Prostate gland (tissue), 2 donors: Measurements from ENCODE around the gene KCNK5. TPM values are rescaled to one million over a fixed set of nuclear protein-coding genes. Genes with fewer than 3 reads are reported as not detected.

Source experiments
- DNase-seq: peaks from one replicate; pipeline ENCODE4 v3.0.0-alpha.2; 2019; ENCODE audit warnings: low spot score
- H3K27ac ChIP-seq, 2 donors: fragments of 200-600 bp; sonication (generic); 2 replicates each; pipeline ENCODE4 v1.5.1; 2017 to 2019
- H3K27me3 ChIP-seq: fragments of 200-600 bp; sonication (generic); replicated peaks from 2 replicates; pipeline ENCODE4 v1.5.1; 2019; ENCODE audit not compliant: insufficient read depth
- H3K36me3 ChIP-seq, 2 donors: fragments of 200-600 bp; sonication (generic); 1 replicate in 1 of 2; 2 replicates in 1 of 2; pipeline versions ENCODE4 v1.5.1 to v1.8.1; 2017 to 2019
- H3K4me1 ChIP-seq: fragments of 200-600 bp; sonication (generic); replicated peaks from 2 replicates; pipeline ENCODE4 v1.5.1; 2019
- H3K4me3 ChIP-seq, 2 donors: fragments of 200-600 bp; sonication (generic); 2 replicates each; pipeline ENCODE4 v1.5.1; 2017 to 2019
- H3K9me3 ChIP-seq: fragments of 200-600 bp; sonication (generic); 2 replicates; pipeline ENCODE4 v1.5.1; 2017
- CTCF ChIP-seq, 4 experiments: fragments of 200-600 bp in 2 of 4; fragments of 450-650 bp in 2 of 4; sonication (generic) in 2 of 4; IDR thresholded peaks; 1 replicate in 3 of 4; 2 replicates in 1 of 4; pipeline ENCODE4 v1.5.1; 2016 to 2019; ENCODE audit warnings: antibody characterized with exemption in 4 of 4, mild to moderate bottlenecking in 2 of 4, moderate library complexity in 2 of 4
- POLR2A ChIP-seq: fragments of 450-650 bp; IDR thresholded peaks from one replicate; pipeline ENCODE4 v1.6.1; 2016; ENCODE audit warnings: antibody characterized with exemption, mild to moderate bottlenecking
- POLR2AphosphoS5 ChIP-seq: sonication (generic); formaldehyde crosslinking; IDR thresholded peaks from one replicate; pipeline ENCODE4 v1.6.1; 2017; ENCODE audit warnings: antibody characterized with exemption
- WGBS: methylation state at CpG from one replicate; pipeline ENCODE4 v1.1.5; 2018; 5-methylcytosine and 5-hydroxymethylcytosine counted together
- intact Hi-C: fragments of 100-400 bp; cut with DNase I; formaldehyde crosslinking; loops from one replicate; pipeline ENCODE4 v1.14.2; 2022
- total RNA-seq, 2 donors: library from RNA; depleted of rRNA; stranded (reverse); fragments of >200 nt; gene quantifications; one replicate each; pipeline ENCODE4 v1.1.0, GENCODE V29; 2016

KCNK5 gene
- total RNA-seq, result 1 to 10 TPM; 1.8 to 2.7 TPM

GRCh38 chr6:39228992-39229767 lies at the start of gene KCNK5:
KCNK5 (minus strand) TSS chr6:39229475; CDS start chr6:39229111, 364 bp downstream.
- peak; percentile 53 for DNase-seq
- Histone ChIP-seq H3K9me3 (no peaks in the 10 kb centered on the region), H3K4me3 (peak within 1 kb of the TSS; percentile 28 to 31), H3K27ac (no peak within 1 kb of the TSS), H3K36me3 (no peaks in the 10 kb centered on the region), H3K27me3 (peaks cover 4% of the 10 kb centered on the region), H3K4me1 (no peaks in the 10 kb centered on the region)
- WGBS, result 2% methylated on average over 40 of the region's 73 CpGs
- TF ChIP-seq POLR2A (peak; percentile 59), POLR2AphosphoS5 (peak; percentile 36), CTCF (IDR thresholded peaks at IDR 0.05) (peak in 2 of 4 experiments; percentile 49 to 77)
- intact Hi-C loops, result no loop called here

DNA sequence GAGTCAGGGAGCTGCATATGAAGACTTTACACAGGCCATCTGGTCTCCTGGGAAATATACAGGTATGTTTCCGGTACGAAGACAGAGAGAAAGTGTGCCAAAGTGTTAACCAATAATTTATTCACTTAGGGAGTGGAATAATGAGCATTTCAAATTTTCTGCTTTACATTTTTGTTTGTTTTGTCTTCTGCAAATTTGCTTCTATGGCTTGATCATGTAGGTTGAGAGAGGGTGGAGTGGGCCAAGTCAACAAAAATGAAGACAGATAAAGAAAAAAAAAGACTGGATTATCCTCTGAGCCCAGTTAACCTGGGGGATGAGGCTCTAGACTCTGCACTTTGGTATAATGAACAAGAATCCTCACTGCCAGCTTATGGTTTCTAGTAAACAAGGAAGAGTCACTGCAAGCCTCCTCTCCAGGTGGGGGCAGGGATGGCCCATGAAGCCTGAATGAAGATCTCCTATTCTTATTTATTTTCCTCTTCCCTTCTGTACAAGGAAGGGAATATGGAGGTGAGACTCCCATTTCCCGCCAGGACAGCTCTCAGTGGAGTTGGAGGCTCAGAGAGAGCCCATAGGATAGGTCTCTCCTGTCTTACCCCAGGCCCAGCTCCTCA lies 47.2 kb upstream of the KCNK5 start:
- Histone ChIP-seq H3K36me3 (no peaks in the 10 kb centered on the region), H3K9me3 (no peaks in the 10 kb centered on the region), H3K4me1 (no peaks in the 10 kb centered on the region), H3K27ac (no peak overlapping the region), H3K27me3 (no peaks in the 10 kb centered on the region), H3K4me3 (no peak overlapping the region)
- 83% methylated on average over 3 of the region's 3 CpGs for WGBS
- no peak for DNase-seq
- TF ChIP-seq CTCF (IDR thresholded peaks at IDR 0.05) (no peak), POLR2AphosphoS5 (no peak), POLR2A (no peak)
- intact Hi-C loops, result no loop called here

DNA sequence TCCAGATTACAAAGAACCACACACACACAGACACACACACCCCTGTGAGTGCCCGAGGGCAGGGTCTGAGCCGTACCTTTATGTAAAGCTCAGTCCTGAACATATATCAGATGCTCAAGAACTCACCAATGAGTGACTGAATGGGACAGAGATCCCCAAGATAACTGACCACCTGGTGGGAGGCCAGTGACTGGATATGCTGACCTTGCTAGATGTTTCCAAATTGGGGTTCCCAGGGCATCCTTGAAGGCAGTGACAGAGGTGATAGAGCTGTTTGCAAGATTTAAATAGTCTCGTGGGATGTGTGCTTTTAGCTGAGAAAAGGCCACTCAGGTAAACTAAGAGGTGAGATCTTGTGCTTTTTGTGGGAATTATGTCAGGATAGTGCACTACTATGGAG lies 45.6 kb upstream of the KCNK5 start:
- 80% methylated on average over 3 of the region's 3 CpGs for WGBS
- no peak for DNase-seq
- H3K4me1 ChIP-seq, result no peaks in the 10 kb centered on the region
- H3K9me3 ChIP-seq, result no peaks in the 10 kb centered on the region
- no peaks in the 10 kb centered on the region for H3K36me3 ChIP-seq
- no peak overlapping the region for H3K4me3 ChIP-seq
- no peak overlapping the region for H3K27ac ChIP-seq
- TF ChIP-seq POLR2AphosphoS5, result no peak
- no peak for TF ChIP-seq POLR2A
- no peak for TF ChIP-seq CTCF (IDR thresholded peaks at IDR 0.05)
- intact Hi-C loops, result no loop called here
- no peaks in the 10 kb centered on the region for H3K27me3 ChIP-seq

DNA sequence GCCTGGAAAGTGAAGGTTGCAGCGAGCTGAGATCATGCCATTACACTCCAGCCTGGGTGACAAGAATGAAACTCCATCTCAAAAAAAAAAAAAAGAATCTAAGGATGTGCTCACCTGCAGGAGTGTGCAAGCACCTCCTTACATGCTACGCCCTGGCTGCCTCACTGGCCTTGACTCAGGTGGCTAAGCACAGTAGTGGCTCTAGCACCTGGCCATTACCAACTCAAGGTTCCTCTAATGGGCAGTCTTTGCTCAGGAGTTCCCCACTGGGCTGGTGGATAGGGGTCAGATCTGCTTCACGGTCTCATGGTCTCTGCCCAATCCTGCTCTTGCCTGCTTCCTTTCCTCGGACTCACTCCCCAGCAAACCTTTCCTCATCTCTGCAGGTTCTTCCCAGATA lies 45.2 kb upstream of the KCNK5 start:
- no peaks in the 10 kb centered on the region for H3K9me3 ChIP-seq
- intact Hi-C loops, result no loop called here
- DNase-seq, result no peak
- H3K4me1 ChIP-seq, result no peaks in the 10 kb centered on the region
- no peak overlapping the region for H3K27ac ChIP-seq
- WGBS, result 77% methylated on average over 4 of the region's 4 CpGs
- TF ChIP-seq POLR2AphosphoS5 (no peak), POLR2A (no peak), CTCF (IDR thresholded peaks at IDR 0.05) (no peak)
- H3K4me3 ChIP-seq, result no peak overlapping the region
- H3K36me3 ChIP-seq, result no peaks in the 10 kb centered on the region
- no peaks in the 10 kb centered on the region for H3K27me3 ChIP-seq

DNA sequence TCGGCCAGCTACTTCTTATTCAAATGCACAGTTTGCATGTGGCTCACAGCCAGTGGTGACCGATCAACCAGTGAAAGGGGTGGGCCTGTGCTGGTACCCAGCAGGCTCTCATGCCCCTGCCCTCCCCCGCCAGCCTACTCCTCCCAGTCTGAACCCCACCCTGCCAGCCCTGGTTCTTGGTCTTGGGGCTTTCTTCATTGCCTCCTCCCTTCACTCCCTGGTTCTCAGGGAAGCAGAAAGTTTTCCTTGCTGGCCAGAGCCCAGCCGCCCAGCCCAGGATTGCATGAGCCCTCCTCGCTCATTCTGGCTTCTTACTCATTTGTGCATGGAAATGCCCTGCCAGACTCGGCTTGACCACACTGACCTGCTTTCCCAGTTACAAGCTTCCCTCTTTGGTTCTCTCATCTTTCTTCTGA lies 44.1 kb upstream of the KCNK5 start:
- intact Hi-C loops, result no loop called here
- no peak for DNase-seq
- H3K4me1 ChIP-seq, result no peaks in the 10 kb centered on the region
- no peak for TF ChIP-seq POLR2A
- TF ChIP-seq CTCF (IDR thresholded peaks at IDR 0.05), result no peak
- no peak for TF ChIP-seq POLR2AphosphoS5
- H3K27me3 ChIP-seq, result no peaks in the 10 kb centered on the region
- no peak overlapping the region for H3K27ac ChIP-seq
- H3K4me3 ChIP-seq, result no peak overlapping the region
- WGBS, result 61% methylated on average over 6 of the region's 6 CpGs
- H3K9me3 ChIP-seq, result no peaks in the 10 kb centered on the region
- no peaks in the 10 kb centered on the region for H3K36me3 ChIP-seq
